ENCODE data around the gene SAMM50.

The SAMM50 gene

GRCh38 chr22:44045145-44045544 lies 89.9 kb downstream of the SAMM50 start:
- DNase-seq: no peak
- Histone ChIP-seq H3K9me3 (no peaks in the 10 kb centered on the region), H3K27me3 (no peaks in the 10 kb centered on the region), H3K4me3 (ENCODE audit: low read depth, low read length) (no peak overlapping the region), H3K4me1 (peaks cover 12% of the 10 kb centered on the region), H3K36me3 (no peaks in the 10 kb centered on the region)
- TF ChIP-seq, protein P1, sequence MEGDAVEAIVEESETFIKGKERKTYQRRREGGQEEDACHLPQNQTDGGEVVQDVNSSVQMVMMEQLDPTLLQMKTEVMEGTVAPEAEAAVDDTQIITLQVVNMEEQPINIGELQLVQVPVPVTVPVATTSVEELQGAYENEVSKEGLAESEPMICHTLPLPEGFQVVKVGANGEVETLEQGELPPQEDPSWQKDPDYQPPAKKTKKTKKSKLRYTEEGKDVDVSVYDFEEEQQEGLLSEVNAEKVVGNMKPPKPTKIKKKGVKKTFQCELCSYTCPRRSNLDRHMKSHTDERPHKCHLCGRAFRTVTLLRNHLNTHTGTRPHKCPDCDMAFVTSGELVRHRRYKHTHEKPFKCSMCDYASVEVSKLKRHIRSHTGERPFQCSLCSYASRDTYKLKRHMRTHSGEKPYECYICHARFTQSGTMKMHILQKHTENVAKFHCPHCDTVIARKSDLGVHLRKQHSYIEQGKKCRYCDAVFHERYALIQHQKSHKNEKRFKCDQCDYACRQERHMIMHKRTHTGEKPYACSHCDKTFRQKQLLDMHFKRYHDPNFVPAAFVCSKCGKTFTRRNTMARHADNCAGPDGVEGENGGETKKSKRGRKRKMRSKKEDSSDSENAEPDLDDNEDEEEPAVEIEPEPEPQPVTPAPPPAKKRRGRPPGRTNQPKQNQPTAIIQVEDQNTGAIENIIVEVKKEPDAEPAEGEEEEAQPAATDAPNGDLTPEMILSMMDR (IDR thresholded peaks at IDR 0.05; ENCODE audit: low read depth, low read length): no peak

Data from BE2C (cell line).